ENCODE measurements around the gene DUOXA1.
A peak's percentile ranks its signal among the peaks of the same experiment; 100 is the strongest.

The DUOXA1 gene

GRCh38 chr15:45128971-45129639 is 574 bp downstream of the DUOXA1 start:
- no peak for DNase-seq (ENCODE audit: extremely low read depth, insufficient read length)
- no peaks in the 10 kb centered on the region; the same call in none of the 2 replicates for H3K27me3 ChIP-seq (replicated peaks; ENCODE audit: control insufficient read depth, insufficient read depth, low read length)
- TF ChIP-seq CTCF (IDR thresholded peaks at IDR 0.05; ENCODE audit: insufficient read depth, low read length, poor library complexity, severe bottlenecking), result no peak

GRCh38 chr15:45126535-45127158 is 3.0 kb downstream of the DUOXA1 start:
- Histone ChIP-seq H3K36me3 (ENCODE audit: control insufficient read depth, insufficient read depth, low read length) (no peaks in the 10 kb centered on the region), H3K27me3 (replicated peaks; ENCODE audit: control insufficient read depth, insufficient read depth, low read length) (no peaks in the 10 kb centered on the region; the same call in none of the 2 replicates), H3K4me3 (replicated peaks; ENCODE audit: low read depth, low read length) (no peak overlapping the region)
- peak; percentile 67 for TF ChIP-seq CTCF (IDR thresholded peaks at IDR 0.05; ENCODE audit: insufficient read depth, low read length, poor library complexity, severe bottlenecking)
- DNase-seq (ENCODE audit: extremely low read depth, insufficient read length), result no peak

More at GRCh38 chr15:45128971-45129639, 574 bp downstream of the DUOXA1 start:
- Histone ChIP-seq H3K36me3 (ENCODE audit: control insufficient read depth, insufficient read depth, low read length) (no peaks in the 10 kb centered on the region), H3K4me3 (replicated peaks; ENCODE audit: low read depth, low read length) (no peak overlapping the region)

- Histone ChIP-seq H3K4me3 (replicated peaks; ENCODE audit: low read depth, low read length) (no peak overlapping the region), H3K27me3 (replicated peaks; ENCODE audit: control insufficient read depth, insufficient read depth, low read length) (no peaks in the 10 kb centered on the region; the same call in none of the 2 replicates), H3K36me3 (ENCODE audit: control insufficient read depth, insufficient read depth, low read length) (no peaks in the 10 kb centered on the region)
- no peak for DNase-seq (ENCODE audit: extremely low read depth, insufficient read length)
- no peak for TF ChIP-seq CTCF (IDR thresholded peaks at IDR 0.05; ENCODE audit: insufficient read depth, low read length, poor library complexity, severe bottlenecking)
These were observed 6.3 kb downstream of the DUOXA1 start for GRCh38 chr15:45123397-45123796.

GRCh38 chr15:45122719-45123118 is 7.0 kb downstream of the DUOXA1 start:
- Histone ChIP-seq H3K27me3 (replicated peaks; ENCODE audit: control insufficient read depth, insufficient read depth, low read length) (no peaks in the 10 kb centered on the region; the same call in none of the 2 replicates), H3K4me3 (replicated peaks; ENCODE audit: low read depth, low read length) (no peak overlapping the region), H3K36me3 (ENCODE audit: control insufficient read depth, insufficient read depth, low read length) (no peaks in the 10 kb centered on the region)
- no peak for DNase-seq (ENCODE audit: extremely low read depth, insufficient read length)
- TF ChIP-seq CTCF (IDR thresholded peaks at IDR 0.05; ENCODE audit: insufficient read depth, low read length, poor library complexity, severe bottlenecking), result no peak

- no peak for DNase-seq (ENCODE audit: extremely low read depth, insufficient read length)
- H3K4me3 ChIP-seq (replicated peaks; ENCODE audit: low read depth, low read length), result no peak overlapping the region
- H3K27me3 ChIP-seq (replicated peaks; ENCODE audit: control insufficient read depth, insufficient read depth, low read length), result no peaks in the 10 kb centered on the region; the same call in none of the 2 replicates
- no peak for TF ChIP-seq CTCF (IDR thresholded peaks at IDR 0.05; ENCODE audit: insufficient read depth, low read length, poor library complexity, severe bottlenecking)
- H3K36me3 ChIP-seq (ENCODE audit: control insufficient read depth, insufficient read depth, low read length), result no peaks in the 10 kb centered on the region
These were observed 7.8 kb downstream of the DUOXA1 start for GRCh38 chr15:45121706-45122417.

All from GM06990 (cell line).